GM21786 (cell line): ENCODE measurements around the gene ZC3H12A.

Experiments
- ATAC-seq: cut with Tn5 transposase; IDR thresholded peaks from one replicate; pipeline ENCODE4 v1.9.1; 2021; ENCODE audit not compliant: unreplicated experiment

Gene ZC3H12A

DNA sequence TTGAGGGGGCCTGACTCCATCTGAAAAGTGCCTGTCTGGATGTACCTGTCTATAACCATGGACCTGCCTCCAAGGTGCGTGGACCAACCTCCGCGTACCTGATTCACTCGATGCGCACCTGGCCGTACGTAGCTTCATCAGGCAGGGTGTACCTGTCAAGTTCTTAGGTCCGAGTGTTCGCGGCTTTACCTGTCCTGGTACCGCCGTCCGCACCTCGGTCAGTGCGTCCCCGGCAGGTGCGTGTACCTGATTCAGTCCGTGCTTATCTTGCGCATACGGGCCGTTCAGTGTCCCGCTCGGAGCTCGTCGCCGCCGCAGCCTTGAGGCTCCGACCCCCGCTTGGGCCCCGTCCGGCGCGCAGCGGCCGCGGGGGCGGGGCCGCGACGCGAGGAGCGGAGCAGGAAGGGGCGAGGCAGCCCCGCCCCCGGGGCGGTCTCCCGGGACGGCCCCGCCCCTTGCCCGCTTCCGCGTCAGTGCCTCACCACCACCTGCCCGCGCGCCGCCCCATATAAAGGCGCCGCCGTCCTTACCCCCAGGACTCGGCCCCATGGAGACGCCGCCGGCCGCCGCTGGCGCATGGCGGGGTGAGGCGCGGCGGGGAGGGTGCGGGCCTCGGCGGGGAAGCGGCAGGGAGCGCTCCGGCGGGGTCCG lies at the start of gene ZC3H12A:
Gene ZC3H12A (plus strand): TSS at position 535 of the 651 bp plus-strand sequence. CDS start 917 bp downstream, outside the sequence.
- peak; percentile 45 for ATAC-seq

- no peak for ATAC-seq
Observed at GRCh38 chr1:37425221-37425620, 49.2 kb upstream of the ZC3H12A start.

DNA sequence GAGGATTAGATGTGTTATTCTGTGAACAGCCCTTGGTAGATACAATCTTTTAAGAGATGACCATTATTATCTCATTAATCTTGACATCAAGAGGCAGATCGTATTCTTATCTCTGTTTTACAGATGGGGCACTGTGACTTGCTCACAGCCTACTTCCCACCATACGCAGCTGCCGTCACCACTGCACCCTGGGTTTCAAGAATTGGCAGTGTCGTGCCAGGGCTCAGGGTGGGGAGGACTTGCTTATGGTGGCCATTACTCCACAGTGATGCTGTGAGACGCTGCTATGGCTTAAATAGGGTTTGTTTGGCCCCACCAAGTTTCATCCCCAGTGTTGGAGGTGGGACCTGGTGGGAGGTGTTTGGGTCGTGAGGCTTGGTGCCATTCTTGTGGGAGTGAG lies 45.4 kb upstream of the ZC3H12A start:
- no peak for ATAC-seq

DNA sequence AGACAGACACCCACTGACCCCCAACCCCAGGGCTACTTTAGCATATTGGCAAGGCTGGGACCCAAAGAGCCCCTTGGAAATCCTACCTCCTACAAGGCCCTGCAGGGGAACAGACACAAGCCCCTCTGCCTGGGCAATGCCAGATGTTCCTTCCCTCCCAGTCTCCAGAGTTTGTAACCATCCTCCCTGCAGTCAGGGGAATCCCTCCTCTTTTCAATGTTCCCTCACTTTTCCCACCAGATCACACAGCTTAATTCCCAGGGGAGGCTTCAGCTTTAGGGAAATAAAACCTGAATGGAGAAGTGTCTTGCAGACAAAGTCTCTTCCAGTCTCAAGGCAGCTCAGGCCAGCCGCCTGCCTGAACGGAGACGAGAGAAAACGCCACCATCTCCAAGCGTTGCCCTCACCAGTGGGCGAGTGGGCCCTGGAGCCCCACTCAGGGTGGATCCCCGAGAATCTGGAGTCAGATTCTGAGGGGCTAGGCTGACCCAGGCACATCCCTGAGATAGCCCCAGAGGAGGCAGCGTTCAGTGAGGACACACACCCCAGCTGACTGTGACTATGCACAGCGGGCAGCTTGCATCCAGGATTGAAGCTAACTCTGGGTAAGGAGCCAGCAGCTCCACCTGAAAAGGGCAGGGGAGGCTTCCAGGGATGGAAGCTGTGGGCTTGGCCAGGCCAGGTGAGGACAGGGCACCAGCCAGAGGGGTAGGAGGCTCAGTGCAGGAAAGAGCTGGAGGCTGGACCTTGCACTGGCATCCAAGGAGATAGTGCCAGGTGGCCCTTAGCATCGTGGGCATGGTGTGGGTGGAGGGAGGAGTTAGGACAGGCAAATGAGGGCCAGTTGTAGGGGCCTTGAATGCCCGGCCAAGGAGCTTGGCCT lies 44.0 kb upstream of the ZC3H12A start:
- no peak for ATAC-seq

- ATAC-seq: no peak
Observed at GRCh38 chr1:37432716-37433115, 41.7 kb upstream of the ZC3H12A start.

GRCh38 chr1:37433171-37433570 lies 41.2 kb upstream of the ZC3H12A start:
- ATAC-seq: no peak

DNA sequence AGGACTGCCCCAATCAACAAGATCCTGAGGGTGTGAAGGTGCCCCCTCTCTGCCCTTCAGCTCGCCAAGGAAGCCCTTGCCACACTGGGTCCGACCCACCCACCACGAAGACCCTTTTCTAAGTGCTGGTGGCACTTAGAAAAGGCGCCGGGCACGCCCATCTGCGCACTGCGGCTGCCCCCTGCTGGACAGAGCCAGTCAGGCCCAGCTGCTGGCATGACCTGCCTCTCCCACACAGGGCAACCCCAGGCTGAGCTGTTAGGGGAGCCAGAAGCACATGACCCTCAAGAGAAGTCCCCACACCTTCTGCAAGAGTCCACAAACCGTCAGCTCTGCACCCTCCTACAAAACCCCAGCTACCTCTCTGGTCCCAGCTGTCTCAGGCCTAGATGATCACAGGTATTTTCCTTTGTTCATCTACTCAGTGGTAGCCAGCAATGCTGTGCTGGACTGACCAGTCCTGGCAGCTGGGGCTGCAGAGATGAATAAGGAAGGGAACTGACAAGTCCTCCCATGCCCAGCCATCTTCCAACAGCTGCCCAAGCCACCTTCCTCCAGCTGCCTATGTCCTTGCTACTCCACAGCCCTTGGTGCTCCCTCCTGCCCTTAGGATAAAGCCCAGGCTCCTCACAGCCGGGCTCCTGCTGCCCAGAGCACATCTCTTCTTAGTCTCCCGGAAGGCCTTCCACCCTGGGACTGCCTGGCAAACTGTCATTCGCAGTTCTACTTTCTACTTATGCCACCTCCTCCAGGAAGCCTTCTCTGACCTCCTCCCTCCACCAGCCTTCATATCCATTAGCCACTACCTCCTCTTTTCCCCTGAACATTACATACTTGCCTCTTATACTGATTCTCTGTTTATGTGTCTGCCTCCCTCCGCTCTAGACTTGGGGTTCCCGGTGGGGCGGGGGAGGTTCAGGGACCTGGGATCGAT lies 39.8 kb upstream of the ZC3H12A start:
- ATAC-seq: no peak

DNA sequence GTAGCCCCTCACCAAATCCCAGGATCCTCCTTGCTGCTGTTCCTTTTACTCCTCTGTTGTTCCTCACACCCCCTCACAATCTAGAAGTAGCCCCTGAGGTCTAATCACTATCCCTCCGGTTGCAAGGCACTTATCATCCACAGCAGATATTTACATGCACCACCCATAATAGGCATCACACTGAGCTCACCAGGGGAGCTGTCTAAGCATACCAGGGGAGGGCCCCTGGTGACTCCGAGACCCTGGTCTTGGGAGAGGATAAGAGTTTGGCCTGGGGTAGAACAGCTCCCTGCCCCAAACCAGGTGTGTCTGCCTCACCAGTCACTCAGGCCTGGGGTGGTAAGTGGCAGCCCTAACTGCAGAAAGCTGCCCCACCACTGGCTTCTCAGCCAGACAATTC lies 37.3 kb upstream of the ZC3H12A start:
- no peak for ATAC-seq

DNA sequence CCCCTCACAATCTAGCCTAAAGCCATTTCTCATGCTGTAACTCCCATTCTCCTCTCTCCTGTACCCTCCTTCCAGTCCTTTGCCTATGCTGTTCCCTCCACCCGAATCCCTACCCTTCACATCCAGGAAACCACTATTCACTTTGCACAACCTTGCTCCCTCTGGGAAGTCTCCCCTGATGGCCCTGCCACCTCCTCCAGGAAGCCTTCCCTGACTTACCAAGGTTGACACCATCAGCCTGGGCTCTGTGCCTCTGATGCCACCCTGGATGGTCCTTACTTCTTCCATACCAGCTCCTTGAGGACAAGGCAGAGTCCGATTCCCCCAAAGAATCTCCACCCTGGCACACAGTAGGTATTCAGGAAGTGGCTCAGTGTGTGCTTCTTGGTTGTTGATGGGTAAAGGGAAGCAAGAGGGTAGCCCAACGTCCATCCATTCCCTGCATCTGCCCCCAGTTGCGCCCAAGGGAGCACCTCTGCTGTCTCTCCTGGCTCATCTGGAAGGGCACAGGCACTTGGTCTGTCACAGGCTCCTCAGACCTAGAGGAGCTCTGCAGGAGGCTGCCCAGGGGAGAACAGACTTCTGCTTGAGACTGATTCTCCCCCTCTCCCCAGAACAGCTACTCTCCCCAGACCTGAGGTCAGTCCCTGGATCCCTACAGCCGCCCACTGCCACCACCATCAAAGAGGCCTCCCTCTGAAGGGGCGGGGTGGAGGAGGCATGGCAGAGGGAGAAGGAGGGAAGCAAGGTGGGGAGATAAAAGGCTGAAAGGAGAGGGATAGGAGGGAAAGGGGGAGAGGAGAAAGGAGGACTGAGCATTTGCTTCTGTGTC lies 36.1 kb upstream of the ZC3H12A start:
- no peak for ATAC-seq

- ATAC-seq: no peak
Observed at GRCh38 chr1:37438869-37439343, 35.5 kb upstream of the ZC3H12A start.

- no peak for ATAC-seq
Observed at GRCh38 chr1:37439349-37439995, 34.9 kb upstream of the ZC3H12A start.

- no peak for ATAC-seq
Observed at GRCh38 chr1:37441490-37441889, 32.9 kb upstream of the ZC3H12A start.

- ATAC-seq: no peak
Observed at GRCh38 chr1:37442139-37442538, 32.2 kb upstream of the ZC3H12A start.

- ATAC-seq: no peak
Observed at GRCh38 chr1:37442644-37443043, 31.7 kb upstream of the ZC3H12A start.

GRCh38 chr1:37446874-37447273 lies 27.5 kb upstream of the ZC3H12A start:
- ATAC-seq: no peak

GRCh38 chr1:37448185-37448584 lies 26.2 kb upstream of the ZC3H12A start:
- no peak for ATAC-seq

- ATAC-seq: no peak
Observed at GRCh38 chr1:37448691-37449417, 25.5 kb upstream of the ZC3H12A start.

DNA sequence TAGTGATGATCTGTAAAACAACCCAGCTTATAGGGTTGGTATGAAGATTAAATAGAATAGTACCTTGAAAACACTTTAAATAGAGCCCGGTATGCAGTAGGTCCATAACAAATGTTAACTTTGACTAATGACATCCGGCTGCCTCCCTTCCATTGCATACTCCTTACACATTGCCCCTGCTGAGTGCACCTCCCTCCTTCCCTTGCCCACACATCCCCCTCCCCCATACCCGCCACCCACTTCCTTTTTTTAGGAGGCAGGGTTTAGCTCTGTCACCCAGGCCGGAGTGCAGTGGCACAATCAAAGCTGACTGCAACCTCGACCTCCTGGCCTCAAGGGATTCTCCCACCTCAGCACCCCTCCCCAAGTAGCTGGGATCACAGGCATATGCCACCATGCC lies 24.4 kb upstream of the ZC3H12A start:
- ATAC-seq: no peak

DNA sequence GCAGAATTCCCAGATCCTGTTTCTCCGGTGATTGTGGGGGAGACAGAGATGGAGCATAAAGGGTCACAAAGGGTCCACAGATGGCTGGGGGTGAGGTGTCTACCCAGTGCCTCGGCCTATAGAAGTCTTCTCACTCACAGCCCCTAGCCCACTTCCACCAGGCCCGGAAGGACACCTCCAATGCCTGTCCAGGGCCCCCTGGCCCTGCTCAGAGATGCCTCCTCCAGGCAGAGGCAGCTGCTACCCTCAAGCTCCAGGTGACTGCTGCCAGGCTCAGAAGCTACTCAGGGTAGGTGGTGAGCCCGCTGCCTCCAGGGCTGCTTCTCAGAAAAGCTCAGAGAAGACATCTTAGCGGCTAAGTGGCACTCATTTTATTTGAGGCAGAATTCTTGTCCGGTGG lies 22.0 kb upstream of the ZC3H12A start:
- no peak for ATAC-seq
